Amniotic epithelial cell (primary cell): ENCODE measurements around the gene SAMD4A.
A peak's percentile ranks its signal among the peaks of the same experiment; 100 is the strongest.
"Not testable (repeated sequence)": the region's sequence is repeated elsewhere in the genome, so short reads cannot be mapped to it uniquely, and the experiment has no call there.

ENCODE experiments used
- DNase-seq: peaks from one replicate; pipeline ENCODE4 v3.0.0-alpha.2; 2010; ENCODE audit warnings: low read depth

The SAMD4A gene

GRCh38 chr14:54784060-54784459 is 217.1 kb downstream of the SAMD4A start:
- no peak for DNase-seq

GRCh38 chr14:54784657-54785056 is 217.7 kb downstream of the SAMD4A start:
- DNase-seq = no peak

- DNase-seq = no peak
These were observed 218.3 kb downstream of the SAMD4A start for GRCh38 chr14:54785136-54785777.

GRCh38 chr14:54785778-54786770 is 219.1 kb downstream of the SAMD4A start:
- no peak for DNase-seq

GRCh38 chr14:54786838-54787237 is 219.9 kb downstream of the SAMD4A start:
- DNase-seq = no peak

- DNase-seq = no peak
These were observed 220.3 kb downstream of the SAMD4A start for GRCh38 chr14:54787261-54787660.

GRCh38 chr14:54788701-54789100 is 221.8 kb downstream of the SAMD4A start:
- DNase-seq = no peak

GRCh38 chr14:54789166-54789565 is 222.2 kb downstream of the SAMD4A start:
- DNase-seq = no peak

- DNase-seq = no peak
These were observed 223.0 kb downstream of the SAMD4A start for GRCh38 chr14:54789781-54790480.

GRCh38 chr14:54791001-54791400 is 224.1 kb downstream of the SAMD4A start:
- DNase-seq = no peak

GRCh38 chr14:54792288-54792687 is 225.4 kb downstream of the SAMD4A start:
- no peak for DNase-seq

- no peak for DNase-seq
These were observed 227.2 kb downstream of the SAMD4A start for GRCh38 chr14:54794159-54794558.

- no peak for DNase-seq
These were observed 227.9 kb downstream of the SAMD4A start for GRCh38 chr14:54794796-54795195.

GRCh38 chr14:54796961-54797360 is 230.0 kb downstream of the SAMD4A start:
- DNase-seq = peak; percentile 52

- DNase-seq = no peak
These were observed 230.6 kb downstream of the SAMD4A start for GRCh38 chr14:54797556-54797955.

GRCh38 chr14:54797986-54798385 is 231.1 kb downstream of the SAMD4A start:
- DNase-seq = no peak

- DNase-seq = no peak
These were observed 231.7 kb downstream of the SAMD4A start for GRCh38 chr14:54798465-54799124.

GRCh38 chr14:54801482-54801881 is 234.6 kb downstream of the SAMD4A start:
- not testable (repeated sequence) for DNase-seq

- no peak for DNase-seq
These were observed 236.5 kb downstream of the SAMD4A start for GRCh38 chr14:54803396-54803795.

- DNase-seq = no peak
These were observed 237.1 kb downstream of the SAMD4A start for GRCh38 chr14:54803926-54804537.

GRCh38 chr14:54804538-54805041 is 237.7 kb downstream of the SAMD4A start:
- no peak for DNase-seq
